Breast epithelium (tissue), 3 donors: ENCODE measurements around the gene GIPC3.

Source experiments
- POLR2A ChIP-seq: fragments of 450-650 bp; IDR thresholded peaks from one replicate; pipeline ENCODE4 v1.6.1; 2016; ENCODE audit warnings: antibody characterized with exemption, mild to moderate bottlenecking, moderate library complexity
- POLR2AphosphoS5 ChIP-seq, 3 donors: sonication (generic); formaldehyde crosslinking; IDR thresholded peaks; one replicate each; pipeline ENCODE4 v1.6.1; 2017; ENCODE audit warnings: antibody characterized with exemption in 3 of 3

DNA sequence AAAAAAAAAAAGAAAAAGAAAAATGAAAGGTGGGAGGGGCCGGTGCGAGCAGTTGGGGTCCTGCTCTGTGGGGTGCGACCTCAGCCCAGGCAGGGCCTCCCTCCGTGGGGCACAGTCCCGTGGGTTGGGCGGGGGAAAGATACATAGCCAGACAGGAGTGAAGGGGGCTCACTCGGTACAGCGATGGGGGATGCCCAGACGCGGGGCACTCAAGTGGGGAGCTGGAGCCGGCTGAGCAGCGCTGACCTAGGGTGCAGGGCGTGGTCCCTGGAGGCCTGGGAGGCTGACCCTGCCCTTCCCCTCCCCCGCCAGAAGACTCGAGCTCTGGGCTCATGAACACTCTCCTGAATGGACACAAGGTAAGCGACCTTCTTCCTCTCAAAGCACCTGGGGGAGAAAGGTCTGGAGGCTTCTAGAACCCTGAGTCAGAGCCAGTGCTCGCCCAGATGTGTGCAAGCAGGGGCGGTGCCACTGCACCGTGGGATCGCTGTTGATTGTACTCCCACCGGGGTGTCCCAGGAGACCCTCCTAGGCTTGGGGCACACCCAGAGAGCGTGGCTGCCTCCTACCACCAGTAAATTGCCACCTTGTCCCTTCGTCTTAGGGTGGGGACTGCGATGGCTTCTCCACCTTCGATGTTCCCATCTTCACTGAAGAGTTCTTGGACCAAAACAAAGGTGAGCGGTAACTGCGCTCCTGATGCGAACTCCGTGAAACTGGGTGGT, 9.2 kb upstream of the GIPC3 start:
- TF ChIP-seq POLR2A (no peak), POLR2AphosphoS5 (IDR thresholded peaks at IDR 0.05) (no peak)
